Renal cortex interstitium (tissue), 15 donors: Measurements from ENCODE around the gene CETN2. TPM values are rescaled to one million over a fixed set of nuclear protein-coding genes. Genes with fewer than 3 reads are reported as not detected.

ENCODE experiments used
- DNase-seq, 11 donors: peaks; one replicate each; pipeline ENCODE4 v3.0.0-alpha.2; 2013; ENCODE audit warnings: low read depth in 9 of 11, low spot score in 4 of 11; ENCODE audit errors: extremely low read depth in 1 of 11
- long read RNA-seq, 16 experiments: transcript quantifications; one replicate each; lab custom pipeline, GENCODE V29; 2026
- polyA plus RNA-seq, 3 donors: library from polyadenylated mRNA; unstranded; fragments of 120-200 nt; gene quantifications; one replicate each; pipeline ENCODE4 v1.2.1, GENCODE V29; 2013; ENCODE audit not compliant: insufficient read length in 3 of 3

CETN2 gene
- 100 to 1,000 TPM; 114 to 130 (median 114) TPM for polyA plus RNA-seq
- long read RNA-seq, donor 1, transcript CETN2-201 (5 exons, 1,454 nt): major isoform, 23 of 37 reads
- long read RNA-seq, donor 1, partial matches to known transcripts: 14 of 37 reads
- long read RNA-seq, donor 1, other reads (novel, unspliced or antisense): 0 of 37 reads
- long read RNA-seq, donor 2, transcript CETN2-201 (5 exons, 1,454 nt): major isoform, 25 of 35 reads
- long read RNA-seq, donor 2, partial matches to known transcripts: 10 of 35 reads
- long read RNA-seq, donor 2, other reads (novel, unspliced or antisense): 0 of 35 reads
- long read RNA-seq, donor 3, transcript CETN2-201 (5 exons, 1,454 nt): major isoform, 51 of 85 reads
- long read RNA-seq, donor 3, partial matches to known transcripts: 34 of 85 reads
- long read RNA-seq, donor 3, other reads (novel, unspliced or antisense): 0 of 85 reads
- long read RNA-seq, donor 4, transcript CETN2-201 (5 exons, 1,454 nt): major isoform, 25 of 34 reads
- long read RNA-seq, donor 4, partial matches to known transcripts: 9 of 34 reads
- long read RNA-seq, donor 4, other reads (novel, unspliced or antisense): 0 of 34 reads
- long read RNA-seq, donor 5, transcript CETN2-201 (5 exons, 1,454 nt): major isoform, 69 of 172 reads
- long read RNA-seq, donor 5, partial matches to known transcripts: 79 of 172 reads
- long read RNA-seq, donor 5, other reads (novel, unspliced or antisense): 24 of 172 reads
- long read RNA-seq, donor 6, transcript CETN2-201 (5 exons, 1,454 nt): major isoform, 27 of 65 reads
- long read RNA-seq, donor 6, partial matches to known transcripts: 38 of 65 reads
- long read RNA-seq, donor 6, other reads (novel, unspliced or antisense): 0 of 65 reads
- long read RNA-seq, donor 7, transcript CETN2-201 (5 exons, 1,454 nt): major isoform, 34 of 67 reads
- long read RNA-seq, donor 7, partial matches to known transcripts: 33 of 67 reads
- long read RNA-seq, donor 7, other reads (novel, unspliced or antisense): 0 of 67 reads
- long read RNA-seq, donor 8, transcript CETN2-201 (5 exons, 1,454 nt): major isoform, 33 of 119 reads
- long read RNA-seq, donor 8, partial matches to known transcripts: 86 of 119 reads
- long read RNA-seq, donor 8, other reads (novel, unspliced or antisense): 0 of 119 reads
- long read RNA-seq, donor 9, transcript CETN2-201 (5 exons, 1,454 nt): major isoform, 28 of 33 reads
- long read RNA-seq, donor 9, partial matches to known transcripts: 5 of 33 reads
- long read RNA-seq, donor 9, other reads (novel, unspliced or antisense): 0 of 33 reads
- long read RNA-seq, donor 10, transcript CETN2-201 (5 exons, 1,454 nt): major isoform, 41 of 83 reads
- long read RNA-seq, donor 10, partial matches to known transcripts: 42 of 83 reads
- long read RNA-seq, donor 10, other reads (novel, unspliced or antisense): 0 of 83 reads
- long read RNA-seq, donor 11, transcript CETN2-201 (5 exons, 1,454 nt): major isoform, 20 of 27 reads
- long read RNA-seq, donor 11, partial matches to known transcripts: 7 of 27 reads
- long read RNA-seq, donor 11, other reads (novel, unspliced or antisense): 0 of 27 reads
- long read RNA-seq, donor 12, transcript CETN2-201 (5 exons, 1,454 nt): major isoform, 17 of 48 reads
- long read RNA-seq, donor 12, partial matches to known transcripts: 31 of 48 reads
- long read RNA-seq, donor 12, other reads (novel, unspliced or antisense): 0 of 48 reads
- long read RNA-seq, donor 13, transcript CETN2-201 (5 exons, 1,454 nt): major isoform, 50 of 133 reads
- long read RNA-seq, donor 13, partial matches to known transcripts: 82 of 133 reads
- long read RNA-seq, donor 13, other reads (novel, unspliced or antisense): 0 of 133 reads
- long read RNA-seq, donor 14, transcript CETN2-201 (5 exons, 1,454 nt): major isoform, 41 of 57 reads
- long read RNA-seq, donor 14, partial matches to known transcripts: 16 of 57 reads
- long read RNA-seq, donor 14, other reads (novel, unspliced or antisense): 0 of 57 reads
- long read RNA-seq, donor 15, transcript CETN2-201 (5 exons, 1,454 nt): major isoform, 18 of 26 reads
- long read RNA-seq, donor 15, partial matches to known transcripts: 8 of 26 reads
- long read RNA-seq, donor 15, other reads (novel, unspliced or antisense): 0 of 26 reads
- long read RNA-seq, donor 16, transcript CETN2-201 (5 exons, 1,454 nt): major isoform, 88 of 113 reads
- long read RNA-seq, donor 16, partial matches to known transcripts: 25 of 113 reads
- long read RNA-seq, donor 16, other reads (novel, unspliced or antisense): 0 of 113 reads

GRCh38 chrX:152830312-152831305 lies at the start of gene CETN2, which contains the start of gene NSDHL:
TSS of gene CETN2 (minus strand) at chrX:152830757. CDS start at chrX:152830710, 47 bp downstream.
TSS of gene NSDHL (plus strand) at chrX:152831063. CDS start at chrX:152846325, 15,262 bp downstream.
- DNase-seq: peak; percentile 63 to 91 (median 87)

- peak in 2 of 11 donors; percentile 25 to 26 for DNase-seq
Observed at GRCh38 chrX:152878976-152879755, 48.6 kb upstream of the CETN2 start.

- no peak for DNase-seq
Observed at GRCh38 chrX:152876931-152877840, 46.6 kb upstream of the CETN2 start.

GRCh38 chrX:152873361-152873760 lies 42.8 kb upstream of the CETN2 start:
- no peak for DNase-seq

- no peak for DNase-seq
Observed at GRCh38 chrX:152872522-152872921, 42.0 kb upstream of the CETN2 start.

- no peak for DNase-seq
Observed at GRCh38 chrX:152871260-152871659, 40.7 kb upstream of the CETN2 start.

GRCh38 chrX:152869972-152870371 lies 39.4 kb upstream of the CETN2 start:
- DNase-seq: no peak

GRCh38 chrX:152866386-152866785 lies 35.8 kb upstream of the CETN2 start:
- DNase-seq: no peak

GRCh38 chrX:152865232-152865920 lies 34.8 kb upstream of the CETN2 start:
- no peak for DNase-seq

GRCh38 chrX:152861826-152862225 lies 31.3 kb upstream of the CETN2 start:
- no peak for DNase-seq

- DNase-seq: peak in 7 of 11 donors; percentile 3 to 20 (median 12)
Observed at GRCh38 chrX:152861116-152861515, 30.6 kb upstream of the CETN2 start.

GRCh38 chrX:152853986-152854385 lies 23.4 kb upstream of the CETN2 start:
- no peak for DNase-seq

- no peak for DNase-seq
Observed at GRCh38 chrX:152850465-152850864, 19.9 kb upstream of the CETN2 start.

GRCh38 chrX:152847281-152847680 lies 16.7 kb upstream of the CETN2 start:
- no peak for DNase-seq
